Mononuclear cell (primary cell): ENCODE measurements around the gene AEBP1. TPM values are rescaled to one million over a fixed set of nuclear protein-coding genes. Genes with fewer than 3 reads are reported as not detected.

Experiments
- H3K27me3 ChIP-seq: 2 replicates; pipeline ENCODE4 v1.6.0; 2011; ENCODE audit warnings: low read length, control low read depth; ENCODE audit not compliant: insufficient read depth
- H3K4me1 ChIP-seq: 2 replicates; pipeline ENCODE4 v1.5.1; 2011; ENCODE audit warnings: mild to moderate bottlenecking, low read length, control low read depth; ENCODE audit not compliant: insufficient read depth
- H3K4me3 ChIP-seq: 2 replicates; pipeline ENCODE4 v1.5.1; 2011; ENCODE audit warnings: mild to moderate bottlenecking, low read length, moderate library complexity
- H3K9me3 ChIP-seq: 2 replicates; pipeline ENCODE4 v1.5.1; 2011; ENCODE audit warnings: low read depth, mild to moderate bottlenecking, control low read depth, low read length
- total RNA-seq: library from RNA; depleted of rRNA; stranded (reverse); fragments of >200 nt; gene quantifications from one replicate; pipeline ENCODE4 v1.2.3, GENCODE V29; 2012

AEBP1 gene
- total RNA-seq, 1 donor: 5.4 TPM

GRCh38 chr7:44112997-44113763 lies 9.0 kb downstream of the AEBP1 start:
- H3K4me3 ChIP-seq: no peak overlapping the region

DNA sequence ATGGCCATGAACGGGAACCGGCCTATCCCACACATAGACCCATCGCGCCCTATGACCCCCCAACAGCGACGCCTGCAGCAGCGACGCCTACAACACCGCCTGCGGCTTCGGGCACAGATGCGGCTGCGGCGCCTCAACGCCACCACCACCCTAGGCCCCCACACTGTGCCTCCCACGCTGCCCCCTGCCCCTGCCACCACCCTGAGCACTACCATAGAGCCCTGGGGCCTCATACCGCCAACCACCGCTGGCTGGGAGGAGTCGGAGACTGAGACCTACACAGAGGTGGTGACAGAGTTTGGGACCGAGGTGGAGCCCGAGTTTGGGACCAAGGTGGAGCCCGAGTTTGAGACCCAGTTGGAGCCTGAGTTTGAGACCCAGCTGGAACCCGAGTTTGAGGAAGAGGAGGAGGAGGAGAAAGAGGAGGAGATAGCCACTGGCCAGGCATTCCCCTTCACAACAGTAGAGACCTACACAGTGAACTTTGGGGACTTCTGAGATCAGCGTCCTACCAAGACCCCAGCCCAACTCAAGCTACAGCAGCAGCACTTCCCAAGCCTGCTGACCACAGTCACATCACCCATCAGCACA lies 9.7 kb downstream of the AEBP1 start:
- no peaks in the 10 kb centered on the region for H3K27me3 ChIP-seq
- H3K4me3 ChIP-seq: no peak overlapping the region
- H3K4me1 ChIP-seq: no peaks in the 10 kb centered on the region
- H3K9me3 ChIP-seq: no peaks in the 10 kb centered on the region

More at GRCh38 chr7:44112997-44113763, 9.0 kb downstream of the AEBP1 start:
- Histone ChIP-seq H3K27me3 (no peaks in the 10 kb centered on the region), H3K9me3 (no peaks in the 10 kb centered on the region), H3K4me1 (no peaks in the 10 kb centered on the region)

- H3K27me3 ChIP-seq: no peaks in the 10 kb centered on the region
- no peaks in the 10 kb centered on the region for H3K4me1 ChIP-seq
- H3K4me3 ChIP-seq: no peak overlapping the region
- H3K9me3 ChIP-seq: no peaks in the 10 kb centered on the region
Observed at GRCh38 chr7:44114586-44115310, 10.6 kb downstream of the AEBP1 start.

DNA sequence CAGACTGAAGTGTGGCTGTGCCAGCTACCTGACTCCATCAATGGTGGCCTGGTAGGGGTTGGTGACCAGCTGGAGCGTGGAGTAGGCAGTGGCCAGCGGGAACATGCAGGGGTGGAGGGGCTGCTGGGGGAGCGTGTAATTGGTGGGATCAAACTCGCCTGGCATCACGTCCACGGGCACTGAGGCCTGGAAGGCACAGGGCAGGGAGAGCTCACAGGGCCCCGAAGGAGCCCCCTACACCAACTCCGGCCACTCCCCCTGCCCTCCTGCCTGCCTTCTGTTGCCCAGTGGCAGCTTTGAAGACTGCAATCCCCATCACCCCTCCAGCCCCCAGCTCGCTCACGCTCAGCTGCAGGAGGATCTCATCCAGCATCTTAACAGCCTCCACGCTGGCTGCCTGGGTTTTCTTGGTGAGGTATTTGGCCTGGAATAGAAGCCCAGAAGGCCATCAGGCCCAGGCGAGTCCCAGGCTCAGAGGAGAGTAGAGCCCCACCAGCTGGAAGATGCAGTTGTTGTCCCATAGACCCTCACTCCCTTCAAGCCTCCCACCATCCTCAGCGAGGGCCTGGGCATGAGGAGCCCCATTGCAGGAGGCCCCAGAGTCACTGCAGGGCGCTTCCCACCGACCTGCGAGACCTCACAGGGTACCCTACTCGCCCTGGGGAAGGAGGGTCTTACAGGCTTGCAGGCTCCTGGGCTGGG lies 12.1 kb downstream of the AEBP1 start:
- no peaks in the 10 kb centered on the region for H3K9me3 ChIP-seq

GRCh38 chr7:44116789-44117666 lies 12.9 kb downstream of the AEBP1 start:
- Histone ChIP-seq H3K9me3 (no peaks in the 10 kb centered on the region), H3K4me1 (no peaks in the 10 kb centered on the region), H3K27me3 (no peaks in the 10 kb centered on the region), H3K4me3 (no peak overlapping the region)

More for the DNA sequence above, 12.1 kb downstream of the AEBP1 start:
- Histone ChIP-seq H3K4me1 (no peaks in the 10 kb centered on the region), H3K4me3 (no peak overlapping the region), H3K27me3 (no peaks in the 10 kb centered on the region)

GRCh38 chr7:44117801-44118429 lies 13.8 kb downstream of the AEBP1 start:
- Histone ChIP-seq H3K27me3 (no peaks in the 10 kb centered on the region), H3K4me1 (peaks cover 9% of the 10 kb centered on the region), H3K9me3 (no peaks in the 10 kb centered on the region), H3K4me3 (no peak overlapping the region)

DNA sequence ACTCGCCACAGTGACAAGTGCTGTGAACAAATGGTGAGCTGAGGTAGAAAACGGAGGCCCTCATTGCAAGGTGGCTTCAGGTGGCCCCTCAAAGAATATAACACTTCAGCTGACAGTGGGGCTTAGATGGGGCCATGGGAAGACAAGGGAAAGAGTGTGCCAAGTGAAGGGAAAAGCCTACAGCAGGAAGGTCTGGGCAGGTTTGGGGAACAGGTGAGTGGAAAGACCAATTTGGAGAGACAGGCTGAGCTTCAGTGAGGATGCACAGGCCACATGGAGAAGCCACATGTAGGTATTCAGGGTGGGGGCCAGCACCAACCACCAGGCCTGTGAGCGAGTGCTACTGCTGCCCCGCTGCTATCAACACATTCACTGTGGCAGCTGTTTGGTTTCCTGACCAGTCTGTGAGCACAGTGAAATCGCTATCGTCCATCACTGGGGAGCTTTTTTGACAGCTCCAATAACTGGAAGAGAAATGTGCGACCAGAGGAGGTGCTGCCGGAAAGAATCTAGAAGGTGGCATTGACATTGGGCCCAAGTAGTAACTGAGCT lies 15.8 kb downstream of the AEBP1 start:
- Histone ChIP-seq H3K9me3 (no peaks in the 10 kb centered on the region), H3K4me3 (no peak overlapping the region), H3K27me3 (no peaks in the 10 kb centered on the region)

DNA sequence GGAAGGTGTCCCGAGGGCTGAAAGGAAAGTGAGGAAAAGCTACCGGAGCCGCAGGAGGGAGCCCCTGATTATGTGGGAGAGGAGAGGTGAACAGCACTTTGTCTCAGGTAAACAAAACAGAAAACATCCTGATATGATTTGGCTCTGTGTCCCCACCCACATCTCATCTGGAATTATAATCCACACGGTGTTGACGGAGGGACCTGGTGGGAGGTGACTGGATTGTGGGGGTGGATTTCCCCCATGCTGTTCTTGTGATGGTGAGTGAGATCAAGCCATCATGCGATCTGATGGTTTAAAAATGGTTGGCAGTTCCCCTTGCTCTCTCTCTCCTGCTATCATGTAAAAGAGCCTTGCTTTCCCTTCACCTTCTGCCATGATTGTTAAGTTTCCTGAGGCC lies 16.2 kb downstream of the AEBP1 start:
- Histone ChIP-seq H3K27me3 (no peaks in the 10 kb centered on the region), H3K4me1 (peaks cover 18% of the 10 kb centered on the region), H3K4me3 (no peak overlapping the region), H3K9me3 (no peaks in the 10 kb centered on the region)

More for the DNA sequence above, 15.8 kb downstream of the AEBP1 start:
- peaks cover 18% of the 10 kb centered on the region for H3K4me1 ChIP-seq

GRCh38 chr7:44121761-44122420 lies 17.7 kb downstream of the AEBP1 start:
- Histone ChIP-seq H3K4me3 (no peak overlapping the region), H3K9me3 (no peaks in the 10 kb centered on the region), H3K4me1 (peaks cover 18% of the 10 kb centered on the region), H3K27me3 (no peaks in the 10 kb centered on the region)

GRCh38 chr7:44122529-44122928 lies 18.4 kb downstream of the AEBP1 start:
- peaks cover 18% of the 10 kb centered on the region for H3K4me1 ChIP-seq

DNA sequence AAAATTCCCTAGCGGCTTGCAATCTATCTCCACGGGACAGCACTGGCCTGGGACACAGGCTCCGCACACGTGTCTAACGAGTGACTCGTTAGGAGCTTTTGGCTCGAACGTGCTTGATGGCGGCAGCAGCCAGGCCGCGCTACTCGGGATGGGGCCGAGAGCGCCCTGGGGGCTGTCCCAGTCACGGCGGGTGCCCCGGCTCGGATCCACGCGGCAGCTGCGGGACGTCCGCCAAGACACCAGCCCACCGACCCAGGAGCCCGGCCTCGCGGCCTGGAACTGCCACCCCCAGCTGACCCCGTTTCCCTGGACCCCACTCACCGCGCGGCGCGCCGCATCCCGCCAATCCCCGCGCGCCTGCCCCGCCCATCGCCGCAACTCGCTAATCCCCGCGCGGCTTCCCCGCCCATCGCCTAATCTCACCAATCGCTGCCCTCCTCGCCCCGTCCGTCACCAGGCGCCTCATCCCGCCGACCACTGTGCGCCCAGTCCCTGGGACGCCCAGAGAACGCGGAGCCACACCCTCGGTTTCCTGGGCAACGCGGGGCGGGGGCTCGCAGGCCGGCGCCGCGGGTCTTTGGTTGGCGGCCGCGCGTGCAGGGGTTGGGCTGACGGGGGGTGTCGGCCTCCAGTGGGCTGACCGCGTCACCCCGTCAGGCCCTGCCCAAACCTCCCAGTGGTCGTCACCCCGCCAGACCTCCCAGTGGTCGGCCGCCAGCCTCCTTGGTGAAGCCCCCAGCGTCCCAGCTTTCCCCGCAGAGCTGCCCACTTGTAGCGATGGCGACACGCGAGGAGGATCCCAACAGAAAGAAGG lies 19.3 kb downstream of the AEBP1 start, which contains the start of gene POLD2:
TSS of gene POLD2 (minus strand) at position 359 of the 814 bp plus-strand sequence. CDS start 1,495 bp downstream, outside the sequence.
- Histone ChIP-seq H3K9me3 (no peaks in the 10 kb centered on the region), H3K4me3 (peak within 1 kb of the TSS; percentile 76), H3K27me3 (no peaks in the 10 kb centered on the region), H3K4me1 (peaks cover 18% of the 10 kb centered on the region)

More at GRCh38 chr7:44122529-44122928, 18.4 kb downstream of the AEBP1 start:
- H3K9me3 ChIP-seq: no peaks in the 10 kb centered on the region
- H3K4me3 ChIP-seq: peak overlapping the region; percentile 76
- H3K27me3 ChIP-seq: no peaks in the 10 kb centered on the region

DNA sequence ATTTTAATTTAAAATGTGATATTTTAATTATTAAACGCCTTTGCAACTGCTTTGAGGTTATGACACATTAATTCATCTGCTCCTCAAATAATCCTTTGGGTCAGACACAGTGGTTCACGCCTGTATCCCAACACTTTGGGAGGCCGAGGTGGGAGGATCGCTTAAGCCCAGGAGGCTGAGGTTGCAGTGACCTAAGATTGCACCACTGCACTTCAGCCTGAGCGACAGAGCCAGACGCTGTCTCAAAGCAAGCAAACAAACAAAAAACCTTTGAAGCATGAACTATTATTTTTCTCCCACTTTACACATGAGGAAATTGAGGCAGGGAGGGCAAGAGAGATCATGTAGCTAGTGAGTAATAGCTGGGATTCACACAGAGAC lies 20.7 kb downstream of the AEBP1 start:
- Histone ChIP-seq H3K4me1 (peaks cover 18% of the 10 kb centered on the region), H3K9me3 (no peaks in the 10 kb centered on the region), H3K4me3 (no peak overlapping the region), H3K27me3 (no peaks in the 10 kb centered on the region)
